Right atrium auricular region (tissue), 2 donors: Measurements from ENCODE around the gene ANKS1B. TPM values are rescaled to one million over a fixed set of nuclear protein-coding genes. Genes with fewer than 3 reads are reported as not detected.

Source experiments
- DNase-seq: peaks from one replicate; pipeline ENCODE4 v3.0.0-alpha.2; 2019; ENCODE audit warnings: low spot score
- H3K27ac ChIP-seq, 2 donors: fragments of 200-600 bp; sonication (generic); 1 replicate in 1 of 2; 2 replicates in 1 of 2; pipeline ENCODE4 v1.5.1; 2016 to 2019
- H3K27me3 ChIP-seq, 2 donors: fragments of 200-600 bp; sonication (generic); one replicate each; pipeline versions ENCODE4 v1.5.1 to v1.6.0; 2017 to 2019
- H3K36me3 ChIP-seq: fragments of 200-600 bp; sonication (generic); one replicate; pipeline ENCODE4 v1.5.1; 2016
- H3K4me1 ChIP-seq, 2 donors: fragments of 200-600 bp; sonication (generic); one replicate each; pipeline versions ENCODE4 v1.5.1 to v1.6.0; 2017 to 2019
- H3K4me3 ChIP-seq, 2 donors: fragments of 200-600 bp; sonication (generic); 1 replicate in 1 of 2; 2 replicates in 1 of 2; pipeline ENCODE4 v1.5.1; 2017 to 2019; ENCODE audit warnings: mild to moderate bottlenecking in 1 of 2, moderate library complexity in 1 of 2
- H3K9me3 ChIP-seq, 2 donors: fragments of 200-600 bp; sonication (generic); one replicate each; pipeline ENCODE4 v1.5.1; 2019
- CTCF ChIP-seq, 2 donors: fragments of 200-600 bp; sonication (generic); IDR thresholded peaks; one replicate each; pipeline ENCODE4 v1.5.1; 2019; ENCODE audit warnings: antibody characterized with exemption in 2 of 2
- total RNA-seq, 2 donors: library from RNA; depleted of rRNA; stranded (reverse); fragments of >200 nt; gene quantifications; one replicate each; pipeline ENCODE4 v1.1.0, GENCODE V29; 2016

ANKS1B gene
- total RNA-seq, 2 donors from 2014 or later, result 2.4 to 3.1 TPM

- Histone ChIP-seq H3K27me3 (no peaks in the 10 kb centered on the region), H3K4me1 (no peaks in the 10 kb centered on the region), H3K27ac (no peak overlapping the region), H3K9me3 (peaks cover 0 to 5% of the 10 kb centered on the region in 2 donors), H3K36me3 (no peaks in the 10 kb centered on the region), H3K4me3 (no peak overlapping the region)
- no peak for TF ChIP-seq CTCF (IDR thresholded peaks at IDR 0.05)
- no peak for DNase-seq
Observed at GRCh38 chr12:99205111-99205510, 779.6 kb downstream of the ANKS1B start.

- H3K9me3 ChIP-seq, result no peaks in the 10 kb centered on the region
Observed at GRCh38 chr12:99201906-99202645, 782.7 kb downstream of the ANKS1B start.

GRCh38 chr12:99200711-99201384, 783.9 kb downstream of the ANKS1B start:
- Histone ChIP-seq H3K27ac (no peak overlapping the region), H3K36me3 (no peaks in the 10 kb centered on the region), H3K4me3 (no peak overlapping the region), H3K9me3 (no peaks in the 10 kb centered on the region), H3K27me3 (no peaks in the 10 kb centered on the region), H3K4me1 (no peaks in the 10 kb centered on the region)
- TF ChIP-seq CTCF (IDR thresholded peaks at IDR 0.05), result no peak
- DNase-seq, result no peak

More at GRCh38 chr12:99201906-99202645, 782.7 kb downstream of the ANKS1B start:
- Histone ChIP-seq H3K4me3 (no peak overlapping the region), H3K36me3 (no peaks in the 10 kb centered on the region), H3K27ac (no peak overlapping the region), H3K27me3 (no peaks in the 10 kb centered on the region), H3K4me1 (no peaks in the 10 kb centered on the region)
- DNase-seq, result no peak
- TF ChIP-seq CTCF (IDR thresholded peaks at IDR 0.05), result no peak

- Histone ChIP-seq H3K27ac (no peak overlapping the region), H3K4me3 (no peak overlapping the region)
Observed at GRCh38 chr12:99195474-99195873, 789.3 kb downstream of the ANKS1B start.

GRCh38 chr12:99192489-99192888, 792.2 kb downstream of the ANKS1B start:
- TF ChIP-seq CTCF (IDR thresholded peaks at IDR 0.05), result no peak
- Histone ChIP-seq H3K4me1 (no peaks in the 10 kb centered on the region), H3K27ac (no peak overlapping the region), H3K27me3 (no peaks in the 10 kb centered on the region), H3K4me3 (no peak overlapping the region), H3K9me3 (no peaks in the 10 kb centered on the region), H3K36me3 (no peaks in the 10 kb centered on the region)
- no peak for DNase-seq

More at GRCh38 chr12:99195474-99195873, 789.3 kb downstream of the ANKS1B start:
- Histone ChIP-seq H3K27me3 (no peaks in the 10 kb centered on the region), H3K36me3 (no peaks in the 10 kb centered on the region), H3K9me3 (no peaks in the 10 kb centered on the region), H3K4me1 (no peaks in the 10 kb centered on the region)
- no peak for DNase-seq
- no peak for TF ChIP-seq CTCF (IDR thresholded peaks at IDR 0.05)
